Osteoblast (primary cell): ENCODE measurements around the gene ADAMTS2. TPM values are rescaled to one million over a fixed set of nuclear protein-coding genes. Genes with fewer than 3 reads are reported as not detected.
A peak's percentile ranks its signal among the peaks of the same experiment; 100 is the strongest.

Experiments used
- DNase-seq: peaks from one replicate; pipeline ENCODE4 v3.0.0; 2011; ENCODE audit warnings: low spot score, mixed read lengths; ENCODE audit not compliant: insufficient read length; ENCODE audit errors: missing footprints
- H2AFZ ChIP-seq: 2 replicates; pipeline ENCODE4 v1.6.0; 2011; ENCODE audit warnings: mild to moderate bottlenecking, low read length
- H3K27ac ChIP-seq: 2 replicates; pipeline ENCODE4 v1.5.1; 2011; ENCODE audit warnings: mild to moderate bottlenecking, low read depth, low read length, moderate library complexity
- H3K27me3 ChIP-seq: 2 replicates; pipeline ENCODE4 v1.6.0; 2012; ENCODE audit warnings: mild to moderate bottlenecking, control low read depth, inconsistent platforms, low read length, moderate library complexity; ENCODE audit not compliant: insufficient read depth
- H3K36me3 ChIP-seq: 2 replicates; pipeline ENCODE4 v1.5.1; 2011; ENCODE audit warnings: mild to moderate bottlenecking, low read length, control low read depth, moderate library complexity; ENCODE audit not compliant: insufficient read depth
- H3K4me1 ChIP-seq: 2 replicates; pipeline ENCODE4 v1.5.1; 2011; ENCODE audit warnings: mild to moderate bottlenecking, low read length, control low read depth, moderate library complexity; ENCODE audit not compliant: insufficient read depth
- H3K4me2 ChIP-seq: 2 replicates; pipeline ENCODE4 v1.6.0; 2011; ENCODE audit warnings: mild to moderate bottlenecking, low read length; ENCODE audit not compliant: insufficient read depth
- H3K4me3 ChIP-seq: fragments of 200-600 bp; sonication (generic); 3 replicates; pipeline ENCODE4 v1.5.1; 2012; ENCODE audit warnings: mild to moderate bottlenecking, low read length, inconsistent platforms; ENCODE audit not compliant: insufficient read depth
- H3K79me2 ChIP-seq: 2 replicates; pipeline ENCODE4 v1.6.0; 2012; ENCODE audit warnings: mild to moderate bottlenecking, low read length, control low read depth, inconsistent platforms; ENCODE audit not compliant: insufficient read depth
- H3K9me3 ChIP-seq: 2 replicates; pipeline ENCODE4 v1.5.1; 2011; ENCODE audit warnings: low read depth, low read length, control low read depth
- H4K20me1 ChIP-seq: 2 replicates; pipeline ENCODE4 v1.6.0; 2012; ENCODE audit warnings: mild to moderate bottlenecking, low read length, control low read depth; ENCODE audit not compliant: insufficient read depth
- total RNA-seq: library from RNA; depleted of rRNA; stranded (reverse); fragments of >200 nt; gene quantifications from 2 replicates; pipeline ENCODE4 v1.2.3, GENCODE V29; 2012
- TF ChIP-seq, protein P1 (sequence below): IDR thresholded peaks from 2 replicates; pipeline ENCODE4 v1.5.1; 2011; ENCODE audit warnings: mild to moderate bottlenecking, low read depth, low read length, moderate library complexity; ENCODE audit errors: extremely low read depth

The ADAMTS2 gene
- total RNA-seq, 1 donor = 144 TPM

GRCh38 chr5:179337796-179338676 is 7.2 kb downstream of the ADAMTS2 start:
- H4K20me1 ChIP-seq = peaks cover 81% of the 10 kb centered on the region

GRCh38 chr5:179336871-179337795 is 8.1 kb downstream of the ADAMTS2 start:
- H3K36me3 ChIP-seq = peaks cover 57% of the 10 kb centered on the region
- TF ChIP-seq, protein P1, sequence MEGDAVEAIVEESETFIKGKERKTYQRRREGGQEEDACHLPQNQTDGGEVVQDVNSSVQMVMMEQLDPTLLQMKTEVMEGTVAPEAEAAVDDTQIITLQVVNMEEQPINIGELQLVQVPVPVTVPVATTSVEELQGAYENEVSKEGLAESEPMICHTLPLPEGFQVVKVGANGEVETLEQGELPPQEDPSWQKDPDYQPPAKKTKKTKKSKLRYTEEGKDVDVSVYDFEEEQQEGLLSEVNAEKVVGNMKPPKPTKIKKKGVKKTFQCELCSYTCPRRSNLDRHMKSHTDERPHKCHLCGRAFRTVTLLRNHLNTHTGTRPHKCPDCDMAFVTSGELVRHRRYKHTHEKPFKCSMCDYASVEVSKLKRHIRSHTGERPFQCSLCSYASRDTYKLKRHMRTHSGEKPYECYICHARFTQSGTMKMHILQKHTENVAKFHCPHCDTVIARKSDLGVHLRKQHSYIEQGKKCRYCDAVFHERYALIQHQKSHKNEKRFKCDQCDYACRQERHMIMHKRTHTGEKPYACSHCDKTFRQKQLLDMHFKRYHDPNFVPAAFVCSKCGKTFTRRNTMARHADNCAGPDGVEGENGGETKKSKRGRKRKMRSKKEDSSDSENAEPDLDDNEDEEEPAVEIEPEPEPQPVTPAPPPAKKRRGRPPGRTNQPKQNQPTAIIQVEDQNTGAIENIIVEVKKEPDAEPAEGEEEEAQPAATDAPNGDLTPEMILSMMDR = no peak
- no peak overlapping the region for H3K4me2 ChIP-seq
- peaks cover 98% of the 10 kb centered on the region for H3K79me2 ChIP-seq
- no peaks in the 10 kb centered on the region for H3K9me3 ChIP-seq
- peaks cover 6% of the 10 kb centered on the region for H3K4me1 ChIP-seq
- H3K27ac ChIP-seq = peak overlapping the region; percentile 12
- H4K20me1 ChIP-seq = peaks cover 77% of the 10 kb centered on the region
- H2AFZ ChIP-seq = no peak overlapping the region
- DNase-seq = no peak
- no peaks in the 10 kb centered on the region for H3K27me3 ChIP-seq
- H3K4me3 ChIP-seq = no peak overlapping the region

More at GRCh38 chr5:179337796-179338676, 7.2 kb downstream of the ADAMTS2 start:
- H3K27me3 ChIP-seq = no peaks in the 10 kb centered on the region
- H2AFZ ChIP-seq = no peak overlapping the region
- H3K4me1 ChIP-seq = peaks cover 10% of the 10 kb centered on the region
- H3K36me3 ChIP-seq = peaks cover 57% of the 10 kb centered on the region
- no peak overlapping the region for H3K4me2 ChIP-seq
- peak overlapping the region; percentile 12 for H3K27ac ChIP-seq
- peaks cover 98% of the 10 kb centered on the region for H3K79me2 ChIP-seq
- no peak overlapping the region for H3K4me3 ChIP-seq
- TF ChIP-seq, protein P1 = no peak
- H3K9me3 ChIP-seq = no peaks in the 10 kb centered on the region
- DNase-seq = no peak

- H3K27ac ChIP-seq = no peak overlapping the region
- H3K9me3 ChIP-seq = no peaks in the 10 kb centered on the region
- TF ChIP-seq, protein P1 = no peak
- H3K4me3 ChIP-seq = no peak overlapping the region
- no peaks in the 10 kb centered on the region for H3K27me3 ChIP-seq
- no peak overlapping the region for H2AFZ ChIP-seq
- H3K36me3 ChIP-seq = peaks cover 53% of the 10 kb centered on the region
- H3K4me2 ChIP-seq = no peak overlapping the region
- H4K20me1 ChIP-seq = peaks cover 79% of the 10 kb centered on the region
- no peak for DNase-seq
- H3K79me2 ChIP-seq = peaks cover 98% of the 10 kb centered on the region
- H3K4me1 ChIP-seq = no peaks in the 10 kb centered on the region
Observed at GRCh38 chr5:179336126-179336870, 9.0 kb downstream of the ADAMTS2 start.
